Cardiac fibroblast (primary cell): Measurements from ENCODE around the gene FSIP1.
A peak's percentile ranks its signal among the peaks of the same experiment; 100 is the strongest.

Source experiments
- DNase-seq, 2 donors: peaks; one replicate each; pipeline versions ENCODE4 v3.0.0 to v3.0.0-alpha.2; 2010; ENCODE audit warnings: low read depth in 2 of 2
- H3K4me3 ChIP-seq, 2 donors: replicated peaks in 1 of 2; 1 replicate in 1 of 2; 2 replicates in 1 of 2; pipeline ENCODE4 v1.5.1; 2011; ENCODE audit warnings: low read depth in 2 of 2, low read length in 2 of 2, mild to moderate bottlenecking in 2 of 2, moderate library complexity in 1 of 2
- CTCF ChIP-seq: IDR thresholded peaks from one replicate; pipeline ENCODE4 v1.5.1; 2011; ENCODE audit warnings: low read depth, mild to moderate bottlenecking, low read length, inconsistent platforms

FSIP1 gene

GRCh38 chr15:39665629-39666250 is 116.9 kb downstream of the FSIP1 start:
- TF ChIP-seq CTCF, result no peak
- DNase-seq, result no peak
- H3K4me3 ChIP-seq, result no peak overlapping the region

- no peak for TF ChIP-seq CTCF
- DNase-seq, result peak in 1 of 2 donors; percentile 8
- no peak overlapping the region for H3K4me3 ChIP-seq
These were observed 118.9 kb downstream of the FSIP1 start for GRCh38 chr15:39663704-39664250.

- TF ChIP-seq CTCF, result no peak
- H3K4me3 ChIP-seq, result no peak overlapping the region
- peak in 1 of 2 donors; percentile 9 for DNase-seq
These were observed 120.9 kb downstream of the FSIP1 start for GRCh38 chr15:39661776-39662175.

GRCh38 chr15:39658740-39659139 is 123.9 kb downstream of the FSIP1 start:
- no peak overlapping the region for H3K4me3 ChIP-seq
- DNase-seq, result no peak
- TF ChIP-seq CTCF, result no peak

- peak; percentile 57 to 85 for DNase-seq
- TF ChIP-seq CTCF, result no peak
- no peak overlapping the region for H3K4me3 ChIP-seq
These were observed 125.0 kb downstream of the FSIP1 start for GRCh38 chr15:39657668-39658067.

- peak in 1 of 2 donors; percentile 55 for DNase-seq
- no peak overlapping the region for H3K4me3 ChIP-seq
- no peak for TF ChIP-seq CTCF
These were observed 125.5 kb downstream of the FSIP1 start for GRCh38 chr15:39657181-39657580.

- no peak overlapping the region for H3K4me3 ChIP-seq
- no peak for TF ChIP-seq CTCF
- DNase-seq, result no peak
These were observed 128.3 kb downstream of the FSIP1 start for GRCh38 chr15:39654304-39654703.
